Stimulated activated CD8-positive, alpha-beta memory T cell treated with anti-CD3 and anti-CD28 coated beads, Interleukin-15, amount 100 ng/mL, for 4 hours (primary cell): ENCODE measurements around the gene MPP4.

Source experiments
- DNase-seq, 2 donors: peaks; one replicate each; pipeline ENCODE4 v3.0.0-alpha.2; 2020; ENCODE audit warnings: low read depth in 2 of 2

Gene MPP4

DNA sequence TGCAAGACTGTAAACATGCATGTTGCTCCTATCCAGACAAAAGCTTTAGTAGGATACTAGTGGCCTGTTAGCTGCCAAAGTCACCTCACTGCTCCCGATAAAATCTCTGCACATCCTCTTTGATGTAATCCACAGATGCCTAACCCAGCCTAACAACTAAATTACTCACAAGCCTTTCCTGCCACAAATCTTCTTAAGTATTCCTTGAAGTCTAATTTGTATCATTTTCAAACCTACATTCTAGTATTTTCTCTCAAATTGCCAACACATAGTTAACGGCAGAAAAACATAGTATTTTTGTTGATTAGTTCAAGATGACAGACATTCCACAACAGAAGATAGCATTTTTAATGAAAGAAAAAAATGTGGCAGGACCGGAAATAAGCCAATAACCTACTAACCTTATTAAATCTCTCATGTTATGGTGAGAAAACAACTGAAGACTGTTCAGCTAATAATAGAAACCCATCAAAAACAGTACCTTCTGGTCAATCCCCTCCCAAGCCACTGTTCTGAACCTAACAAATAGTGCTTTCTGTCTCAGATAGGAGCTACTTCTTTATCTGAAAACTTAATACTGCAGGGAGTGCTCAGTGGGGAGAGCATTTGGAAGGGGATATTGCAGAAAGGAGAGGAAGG lies at the start of gene MPP4:
Gene MPP4, minus strand, starts transcription at position 57 of the 639 bp plus-strand sequence. CDS start 4,690 bp downstream, outside the sequence.
- DNase-seq, result no peak

DNA sequence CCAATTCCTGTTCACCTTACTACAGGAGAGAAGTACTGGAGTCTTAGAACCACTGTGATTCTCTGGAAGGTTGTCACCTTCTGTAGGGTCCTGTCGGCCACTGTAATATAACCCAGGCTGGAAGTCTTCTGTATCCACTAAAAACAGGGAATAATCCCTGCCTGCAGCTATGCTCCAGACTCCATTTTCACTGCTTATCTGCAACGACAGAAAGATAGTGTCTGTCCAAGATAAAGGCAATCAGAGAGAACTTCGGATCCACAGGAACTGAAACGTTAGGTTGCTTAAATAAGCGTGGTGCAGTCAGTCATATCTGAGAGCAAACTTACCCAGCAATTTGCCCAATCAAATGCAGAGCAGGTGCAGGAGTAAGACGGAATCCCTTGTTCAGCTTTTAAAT lies 48.1 kb upstream of the MPP4 start:
- DNase-seq, result no peak

GRCh38 chr2:201735486-201735885 lies 37.0 kb upstream of the MPP4 start:
- DNase-seq, result no peak

GRCh38 chr2:201734111-201734510 lies 35.7 kb upstream of the MPP4 start:
- DNase-seq, result no peak

DNA sequence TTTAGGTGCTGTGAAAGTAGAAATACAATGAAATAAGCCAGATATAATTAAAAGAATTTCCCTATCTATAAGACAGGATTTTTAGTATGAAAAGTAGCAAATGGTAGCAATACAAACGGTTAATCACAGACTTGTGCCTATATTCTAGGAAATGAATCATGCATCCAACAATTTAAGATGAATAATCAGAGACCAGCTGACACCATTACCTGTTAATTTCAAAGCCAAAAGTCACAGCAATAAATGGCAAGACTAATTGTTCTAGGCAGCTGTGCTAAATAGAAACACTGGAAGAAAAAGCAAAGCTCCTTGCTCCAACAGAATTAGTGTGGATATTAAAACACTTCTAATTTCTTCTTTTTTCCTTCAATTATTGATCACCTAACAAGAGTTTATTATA lies 35.1 kb upstream of the MPP4 start:
- no peak for DNase-seq

DNA sequence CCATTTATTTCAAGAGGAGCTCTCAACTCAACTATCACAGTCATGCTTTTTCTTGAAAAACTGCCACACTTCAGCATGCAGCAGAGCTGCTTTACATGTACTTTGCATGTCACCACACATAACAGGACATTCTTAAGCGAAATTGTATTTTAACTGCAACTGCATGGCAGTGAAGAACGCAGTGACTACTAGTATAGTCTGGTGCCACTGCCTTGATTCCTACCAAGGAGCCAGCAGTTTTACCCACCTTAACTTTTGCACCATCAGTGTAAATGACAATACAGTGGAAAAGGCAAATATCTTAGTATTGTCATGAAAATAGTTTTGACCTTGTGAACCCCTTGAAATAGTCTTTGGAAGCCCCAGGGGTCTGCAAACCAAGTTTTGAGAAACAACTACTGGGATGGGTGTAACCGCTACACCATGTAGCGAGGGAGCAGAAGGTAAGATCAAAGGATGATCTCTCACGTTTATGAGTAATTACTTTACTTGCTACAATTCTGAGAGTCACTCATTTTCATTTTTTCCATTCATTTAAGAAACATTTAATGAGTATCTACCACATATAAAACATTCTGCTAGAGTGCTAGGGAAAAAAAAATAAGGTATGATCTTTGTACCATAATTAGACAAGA lies 32.3 kb upstream of the MPP4 start:
- DNase-seq, result no peak

DNA sequence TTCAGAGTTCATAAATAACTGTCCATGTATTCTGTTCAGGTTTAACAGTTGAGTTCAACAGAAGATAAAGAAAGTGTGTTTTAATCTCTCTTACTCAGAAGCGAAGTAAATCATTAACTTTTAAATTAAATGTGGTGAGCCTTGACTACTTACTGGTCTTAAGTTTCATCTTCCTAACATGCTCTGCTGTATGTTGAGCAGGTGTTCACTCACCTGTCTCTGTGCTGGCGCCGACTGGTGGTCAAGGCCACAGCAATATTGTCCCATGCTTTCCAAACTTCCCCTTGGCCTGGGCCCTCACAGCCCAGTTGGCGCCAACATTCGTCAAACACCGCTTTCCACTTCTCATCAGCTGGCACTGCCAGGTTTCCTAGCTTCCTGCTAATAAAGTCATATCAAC lies 17.0 kb upstream of the MPP4 start:
- no peak for DNase-seq

GRCh38 chr2:201712726-201713125 lies 14.3 kb upstream of the MPP4 start:
- DNase-seq, result no peak

DNA sequence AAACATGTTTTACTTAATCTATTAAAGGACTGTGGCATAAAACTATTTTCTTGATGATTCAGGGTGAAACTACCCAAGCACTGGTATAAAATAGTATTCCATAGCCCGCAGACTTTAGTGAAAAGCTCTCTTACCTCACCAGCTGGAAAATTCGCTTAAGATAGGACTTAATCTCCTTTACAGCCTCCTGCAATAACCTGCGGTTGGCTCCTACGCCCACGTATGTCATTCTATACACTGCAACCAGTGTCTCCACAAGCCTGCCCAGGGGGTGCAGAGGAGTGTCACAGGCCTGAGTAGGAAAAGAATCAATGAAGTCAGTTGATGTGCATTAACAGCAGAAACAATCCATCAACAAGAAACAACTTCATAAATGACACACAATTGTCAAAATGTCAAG lies 11.3 kb upstream of the MPP4 start:
- DNase-seq, result no peak

- DNase-seq, result no peak
Observed at GRCh38 chr2:201709049-201709448, 10.6 kb upstream of the MPP4 start.

- no peak for DNase-seq
Observed at GRCh38 chr2:201707753-201708152, 9.3 kb upstream of the MPP4 start.

- no peak for DNase-seq
Observed at GRCh38 chr2:201707142-201707541, 8.7 kb upstream of the MPP4 start.

- no peak for DNase-seq
Observed at GRCh38 chr2:201704536-201704935, 6.1 kb upstream of the MPP4 start.

DNA sequence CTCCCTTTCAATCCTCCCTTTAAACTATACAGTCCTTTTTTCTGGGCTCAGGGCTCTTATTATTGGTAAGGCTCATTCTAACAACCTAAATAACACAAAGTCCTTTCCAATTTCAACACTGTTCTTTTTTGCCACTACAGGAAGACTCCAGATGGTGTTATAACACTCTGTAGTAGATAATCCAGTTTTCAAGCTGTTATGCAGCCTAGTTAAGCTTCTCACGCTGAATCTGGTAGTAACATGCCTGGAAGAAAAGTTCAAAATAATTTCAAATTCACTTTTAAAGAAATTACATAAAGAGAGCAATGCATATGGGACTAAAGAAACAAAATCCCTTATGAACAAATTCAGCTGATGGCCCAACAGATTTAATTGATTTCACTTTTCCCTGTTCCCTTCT lies 3.2 kb upstream of the MPP4 start:
- no peak for DNase-seq

DNA sequence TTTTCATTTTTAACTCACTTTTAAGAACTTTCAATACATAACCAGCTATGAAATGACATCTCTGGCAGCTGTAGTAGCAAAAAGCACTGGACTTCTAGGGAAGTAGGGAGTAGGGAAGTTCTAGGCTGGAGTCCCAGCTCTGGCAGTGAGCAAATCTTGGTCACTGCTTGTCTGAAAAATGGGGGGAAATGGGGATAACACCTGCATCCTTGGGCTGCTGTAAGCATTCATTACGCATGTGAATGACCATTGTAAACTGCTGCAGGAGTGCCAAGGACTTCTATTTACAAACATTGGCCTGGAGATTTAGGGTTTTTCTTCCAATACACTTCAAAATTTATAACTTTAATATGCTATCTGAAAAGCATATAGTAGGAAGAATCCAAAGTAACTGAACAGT lies 972 bp upstream of the MPP4 start:
- no peak for DNase-seq

GRCh38 chr2:201697899-201698298 lies 545 bp downstream of the MPP4 start:
- no peak for DNase-seq

GRCh38 chr2:201696151-201696659 lies 2.2 kb downstream of the MPP4 start:
- DNase-seq, result no peak

DNA sequence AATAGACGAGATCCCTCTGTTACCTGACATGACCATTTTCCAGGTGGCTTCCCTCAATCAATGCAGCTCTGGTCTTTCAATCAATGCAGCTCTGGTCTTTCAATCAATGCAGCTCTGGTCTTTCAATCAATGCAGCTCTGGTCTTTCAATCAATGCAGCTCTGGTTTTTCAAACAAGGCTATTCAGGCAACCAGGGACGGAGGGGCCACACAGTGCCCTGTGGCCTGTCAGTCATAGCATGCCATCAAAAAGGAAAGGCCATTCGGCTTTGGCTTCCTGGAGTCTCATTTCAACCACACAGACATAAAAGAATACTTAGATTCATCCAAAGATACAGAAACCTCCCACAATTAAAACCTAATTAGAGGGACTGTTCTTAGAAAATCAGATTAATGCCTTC lies 13.3 kb downstream of the MPP4 start:
- DNase-seq, result no peak

DNA sequence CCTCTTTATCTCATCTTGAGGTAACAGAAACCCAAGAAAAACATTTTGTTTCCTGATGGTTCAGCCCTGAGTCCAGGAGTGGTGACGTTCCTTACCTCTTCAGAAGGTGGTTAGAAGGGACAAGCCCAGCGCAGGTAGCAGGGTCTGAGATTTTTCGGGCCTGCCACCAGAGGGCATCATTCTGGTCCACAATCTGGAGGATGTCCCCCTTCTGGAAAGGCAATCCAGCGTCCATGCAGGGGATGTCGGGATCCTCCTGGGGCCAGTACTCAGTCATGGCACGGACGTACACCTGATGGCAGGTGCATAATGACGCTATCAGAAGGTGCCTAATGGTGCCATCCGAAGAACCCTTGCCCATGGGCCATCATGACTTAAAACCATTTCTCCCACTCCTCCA lies 17.7 kb downstream of the MPP4 start:
- DNase-seq, result no peak

GRCh38 chr2:201678401-201678800 lies 20.0 kb downstream of the MPP4 start:
- DNase-seq, result no peak

DNA sequence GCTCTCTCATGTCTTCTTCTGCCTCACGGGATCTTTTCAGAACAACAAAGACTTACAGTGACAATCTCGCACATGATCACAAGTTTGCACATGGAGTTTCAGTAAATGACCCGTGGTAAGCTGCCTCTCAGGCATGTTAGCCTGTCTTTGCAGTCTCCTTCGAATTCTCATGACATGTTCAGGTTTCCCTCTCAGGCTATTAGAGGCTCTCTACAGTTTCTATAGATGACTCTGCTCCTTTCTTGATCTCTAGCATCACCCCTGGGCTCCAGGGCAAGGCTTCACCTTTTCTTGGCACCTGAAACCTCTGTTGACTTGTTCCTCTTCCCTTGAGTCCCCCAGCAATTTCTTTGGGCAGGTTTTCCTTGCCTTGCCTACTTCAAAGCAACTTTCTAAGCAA lies 23.0 kb downstream of the MPP4 start:
- DNase-seq, result no peak

GRCh38 chr2:201674794-201675193 lies 23.6 kb downstream of the MPP4 start:
- DNase-seq, result no peak

DNA sequence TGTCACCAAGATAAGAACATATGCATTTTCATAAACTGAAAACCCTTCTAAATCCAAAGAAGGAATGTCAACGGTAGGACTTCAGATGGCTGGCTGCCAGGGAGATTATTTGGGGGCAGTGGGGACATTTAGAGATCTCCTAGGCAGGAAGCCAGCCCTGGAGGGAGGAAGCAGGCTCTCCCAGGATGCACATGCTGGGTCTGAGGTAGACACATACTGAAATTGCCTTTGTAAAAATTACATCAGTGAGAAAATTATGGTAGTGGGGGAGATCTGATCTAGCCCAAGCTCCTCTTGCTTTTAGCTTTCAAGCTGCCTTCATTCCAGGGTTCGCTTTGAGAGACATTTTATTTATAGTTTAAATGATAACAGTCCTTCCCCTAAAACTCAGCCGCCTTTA lies 24.1 kb downstream of the MPP4 start:
- DNase-seq, result no peak

DNA sequence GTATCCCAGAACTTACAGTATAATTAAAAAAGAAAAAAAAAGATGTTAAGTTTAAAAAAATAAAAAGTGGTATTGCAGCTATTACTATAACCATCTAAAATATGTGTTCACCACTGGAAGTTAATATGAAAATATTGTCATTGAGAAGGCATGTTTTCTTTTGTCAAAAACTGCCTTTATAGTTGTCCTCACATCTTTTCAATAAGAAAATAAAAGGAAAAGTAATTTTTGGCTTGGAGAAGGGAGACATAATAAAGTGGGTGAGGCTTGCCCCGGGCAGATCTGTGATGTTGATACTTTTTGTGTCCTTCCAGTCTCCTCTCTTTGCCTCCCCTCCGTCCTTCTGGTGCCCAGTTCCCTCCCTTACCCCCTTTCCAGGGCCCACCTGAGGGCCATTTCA lies 24.9 kb downstream of the MPP4 start:
- DNase-seq, result no peak
